CD14-positive monocyte (primary cell): Measurements from ENCODE around the gene ZNF480. TPM values are rescaled to one million over a fixed set of nuclear protein-coding genes. Genes with fewer than 3 reads are reported as not detected.
A peak's percentile ranks its signal among the peaks of the same experiment; 100 is the strongest.

Experiments
- DNase-seq, 3 donors: peaks; one replicate each; pipeline ENCODE4 v3.0.0-alpha.2; 2011 to 2022
- H2AFZ ChIP-seq: 2 replicates; pipeline ENCODE4 v1.6.0; 2012; ENCODE audit warnings: mild to moderate bottlenecking, low read depth, low read length, inconsistent platforms; ENCODE audit not compliant: insufficient read depth, poor library complexity, severe bottlenecking
- H3K27ac ChIP-seq, 2 donors: 1 replicate in 1 of 2; 2 replicates in 1 of 2; pipeline ENCODE4 v1.5.1; 2012 to 2013; ENCODE audit warnings: low read length in 2 of 2, control low read depth in 1 of 2, inconsistent platforms in 1 of 2, low read depth in 1 of 2, mild to moderate bottlenecking in 1 of 2
- H3K27me3 ChIP-seq, 2 donors: one replicate each; pipeline versions ENCODE4 v1.6.0 to v1.6.1; 2011 to 2013; ENCODE audit warnings: low read length in 2 of 2; ENCODE audit not compliant: control insufficient read depth in 2 of 2, insufficient read depth in 2 of 2
- H3K36me3 ChIP-seq, 2 donors: replicated peaks in 1 of 2; 1 replicate in 1 of 2; 2 replicates in 1 of 2; pipeline versions ENCODE4 v1.5.1 to v1.6.1; 2012 to 2013; ENCODE audit warnings: low read length in 2 of 2, control low read depth in 1 of 2, inconsistent platforms in 1 of 2, mild to moderate bottlenecking in 1 of 2; ENCODE audit not compliant: insufficient read depth in 2 of 2, control insufficient read depth in 1 of 2
- H3K4me1 ChIP-seq, 2 donors: 1 replicate in 1 of 2; 2 replicates in 1 of 2; pipeline versions ENCODE4 v1.5.1 to v1.6.1; 2012 to 2013; ENCODE audit warnings: low read length in 2 of 2, control low read depth in 1 of 2, inconsistent platforms in 1 of 2, mild to moderate bottlenecking in 1 of 2, moderate library complexity in 1 of 2; ENCODE audit not compliant: insufficient read depth in 2 of 2, control insufficient read depth in 1 of 2
- H3K4me2 ChIP-seq: replicated peaks from 2 replicates; pipeline ENCODE3; 2012; ENCODE audit warnings: low read length, moderate library complexity, mild to moderate bottlenecking; ENCODE audit not compliant: poor library complexity, severe bottlenecking; ENCODE audit errors: extremely low read depth
- H3K4me3 ChIP-seq, 3 experiments: fragments of 200-600 bp in 1 of 3; sonication (generic) in 1 of 3; replicated peaks in 1 of 3; 1 replicate in 2 of 3; 2 replicates in 1 of 3; pipeline ENCODE4 v1.5.1; 2011 to 2013; ENCODE audit warnings: low read length in 3 of 3, mild to moderate bottlenecking in 3 of 3, control low read depth in 2 of 3, low read depth in 2 of 3, inconsistent platforms in 1 of 3, moderate library complexity in 1 of 3
- H3K79me2 ChIP-seq: 2 replicates; pipeline ENCODE4 v1.6.0; 2012; ENCODE audit warnings: mild to moderate bottlenecking, control low read depth, inconsistent platforms, low read length, moderate library complexity; ENCODE audit not compliant: insufficient read depth
- H3K9ac ChIP-seq: 2 replicates; pipeline ENCODE4 v1.6.0; 2017; ENCODE audit warnings: low read length, mild to moderate bottlenecking; ENCODE audit not compliant: insufficient read depth, poor library complexity, severe bottlenecking
- H3K9me3 ChIP-seq, 2 donors: replicated peaks in 1 of 2; 1 replicate in 1 of 2; 2 replicates in 1 of 2; pipeline versions ENCODE4 v1.5.1 to v1.6.1; 2012 to 2013; ENCODE audit warnings: low read length in 2 of 2, control low read depth in 1 of 2; ENCODE audit not compliant: control insufficient read depth in 1 of 2, insufficient read depth in 1 of 2
- H4K20me1 ChIP-seq: 2 replicates; pipeline ENCODE4 v1.6.0; 2012; ENCODE audit warnings: mild to moderate bottlenecking, low read length, control low read depth, moderate library complexity; ENCODE audit not compliant: insufficient read depth
- H3K27ac Mint-ChIP-seq, 7 donors: one replicate each; pipeline ENCODE4 v1.8.0; 2020; ENCODE audit warnings: mild to moderate bottlenecking in 7 of 7, mixed read lengths in 7 of 7, moderate library complexity in 6 of 7, inconsistent platforms in 2 of 7
- H3K27me3 Mint-ChIP-seq, 3 donors: one replicate each; pipeline ENCODE4 v1.8.0; 2021 to 2022; ENCODE audit warnings: low read depth in 3 of 3, mild to moderate bottlenecking in 3 of 3, mixed read lengths in 3 of 3, moderate library complexity in 3 of 3, inconsistent platforms in 1 of 3
- H3K36me3 Mint-ChIP-seq, 2 donors: one replicate each; pipeline ENCODE4 v1.8.0; 2020; ENCODE audit warnings: mixed read lengths in 2 of 2, inconsistent platforms in 1 of 2, mild to moderate bottlenecking in 1 of 2
- H3K4me1 Mint-ChIP-seq: one replicate; pipeline ENCODE4 v1.8.0; 2020; ENCODE audit warnings: mild to moderate bottlenecking, mixed read lengths
- H3K4me3 Mint-ChIP-seq, 2 donors: one replicate each; pipeline ENCODE4 v1.8.0; 2020; ENCODE audit warnings: mild to moderate bottlenecking in 2 of 2, mixed read lengths in 2 of 2, moderate library complexity in 1 of 2
- H3K9me3 Mint-ChIP-seq, 7 donors: one replicate each; pipeline ENCODE4 v1.8.0; 2020 to 2022; ENCODE audit warnings: mixed read lengths in 7 of 7, mild to moderate bottlenecking in 6 of 7, moderate library complexity in 6 of 7, inconsistent platforms in 2 of 7
- CTCF ChIP-seq: fragments of 200-600 bp; IDR thresholded peaks from one replicate; pipeline ENCODE4 v1.8.0; 2022; ENCODE audit warnings: antibody characterized with exemption, mild to moderate bottlenecking
- WGBS: methylation state at CpG from one replicate; pipeline ENCODE4 v1.1.5; 2013; ENCODE audit warnings: missing lambda C conversion rate; ENCODE audit not compliant: insufficient coverage; 5-methylcytosine and 5-hydroxymethylcytosine counted together
- intact Hi-C, 2 donors: fragments of 100-400 bp; cut with micrococcal nuclease; formaldehyde crosslinking; loops; one replicate each; pipeline versions ENCODE4 v1.15.0 to v1.15.1; 2023
- polyA plus RNA-seq, 3 donors: library from polyadenylated mRNA; depleted of rRNA in 1 of 3; unstranded in 2 of 3; stranded (reverse) in 1 of 3; fragments of 300-500 nt in 2 of 3; fragments of >200 nt in 1 of 3; fragmentation: Illumina TruSeq in 2 of 3; gene quantifications; 1 replicate in 2 of 3; 2 replicates in 1 of 3; pipeline ENCODE4 v1.2.3, GENCODE V29; 2012 to 2021

Gene ZNF480
- polyA plus RNA-seq, 3 donors, result 6.6 to 7.6 (median 7.4) TPM

GRCh38 chr19:52331757-52332156 lies 34.8 kb downstream of the ZNF480 start:
- Histone ChIP-seq H3K4me1 (peaks cover 6 to 8% of the 10 kb centered on the region in 2 donors), H3K27me3 (no peaks in the 10 kb centered on the region), H2AFZ (no peak overlapping the region), H3K79me2 (no peaks in the 10 kb centered on the region), H3K36me3 (no peaks in the 10 kb centered on the region), H3K9me3 (peaks cover 82 to 90% of the 10 kb centered on the region in 2 donors), H3K9ac (no peak overlapping the region), H3K27ac (no peak overlapping the region), H4K20me1 (no peaks in the 10 kb centered on the region), H3K4me3 (peak overlapping the region in 1 of 3 experiments; percentile 27), H3K4me2 (no peak overlapping the region)
- Mint-ChIP-seq H3K36me3 (peaks cover 1 to 8% of the 10 kb centered on the region in 2 donors), H3K27ac (no peak overlapping the region), H3K4me3 (no peak overlapping the region), H3K4me1 (peaks cover 4% of the 10 kb centered on the region), H3K9me3 (peaks cover 55 to 96% (median 88%) of the 10 kb centered on the region in 7 donors), H3K27me3 (peaks cover 0 to 2% (median 0%) of the 10 kb centered on the region in 3 donors)
- no peak for TF ChIP-seq CTCF
- intact Hi-C loops, result no loop called here
- DNase-seq, result no peak
- WGBS, result 88% methylated on average over 8 of the region's 10 CpGs

GRCh38 chr19:52335768-52336116 lies 38.8 kb downstream of the ZNF480 start:
- intact Hi-C loops, result no loop called here
- WGBS, result 50% methylated on average over 8 of the region's 9 CpGs
- Mint-ChIP-seq H3K4me3 (peak overlapping the region; percentile 97 to 98), H3K9me3 (peaks cover 59 to 92% (median 89%) of the 10 kb centered on the region in 7 donors), H3K36me3 (peaks cover 4 to 10% of the 10 kb centered on the region in 2 donors), H3K27ac (peak overlapping the region in 5 of 7 donors; percentile 71 to 94 (median 90)), H3K27me3 (no peaks in the 10 kb centered on the region), H3K4me1 (peaks cover 11% of the 10 kb centered on the region)
- no peaks in the 10 kb centered on the region for H3K79me2 ChIP-seq
- TF ChIP-seq CTCF, result no peak
- H2AFZ ChIP-seq, result peak overlapping the region; percentile 92
- H3K27me3 ChIP-seq, result no peaks in the 10 kb centered on the region
- DNase-seq, result no peak
- peak overlapping the region; percentile 53 to 88 (median 73) for H3K4me3 ChIP-seq
- peak overlapping the region; percentile 86 for H3K4me2 ChIP-seq
- peak overlapping the region; percentile 79 for H3K9ac ChIP-seq
- H3K27ac ChIP-seq, result peak overlapping the region; percentile 37 to 86
- H3K4me1 ChIP-seq, result peaks cover 11 to 12% of the 10 kb centered on the region in 2 donors
- peaks cover 76 to 84% of the 10 kb centered on the region in 2 donors for H3K9me3 ChIP-seq
- H4K20me1 ChIP-seq, result no peaks in the 10 kb centered on the region
- no peaks in the 10 kb centered on the region for H3K36me3 ChIP-seq
